Pons (tissue), 1 donor: Measurements from ENCODE around the gene HYAL3.

ENCODE experiments used
- DNase-seq: peaks from one replicate; pipeline ENCODE4 v3.0.0-alpha.2; 2016; ENCODE audit warnings: low spot score

HYAL3 gene

GRCh38 chr3:50298836-50299637, at the start of gene HYAL3, which contains the start of gene NAA80:
Gene HYAL3, minus strand, starts transcription at chr3:50299405. Its CDS starts 3,803 bp downstream, at chr3:50295602.
Gene NAA80, minus strand, starts transcription at chr3:50299405. Its CDS starts 1,942 bp downstream, at chr3:50297463.
- DNase-seq, result peak; percentile 100

- peak; percentile 66 for DNase-seq
Measured at GRCh38 chr3:50347187-50347813, 48.1 kb upstream of the HYAL3 start.

GRCh38 chr3:50345586-50346234, 46.5 kb upstream of the HYAL3 start, which contains the start of gene ZMYND10:
Gene ZMYND10, minus strand, starts transcription at chr3:50345732. Its CDS starts 153 bp downstream, at chr3:50345579.
- no peak for DNase-seq

- DNase-seq, result no peak
Measured at GRCh38 chr3:50345008-50345407, 45.8 kb upstream of the HYAL3 start.

GRCh38 chr3:50342813-50343633, 43.8 kb upstream of the HYAL3 start:
- no peak for DNase-seq

- no peak for DNase-seq
Measured at GRCh38 chr3:50341996-50342650, 42.9 kb upstream of the HYAL3 start.

- DNase-seq, result no peak
Measured at GRCh38 chr3:50341537-50341936, 42.3 kb upstream of the HYAL3 start.

GRCh38 chr3:50340448-50341329, 41.5 kb upstream of the HYAL3 start, which contains the start of gene RASSF1:
Gene RASSF1, minus strand, starts transcription at chr3:50340836. Its CDS starts 31 bp downstream, at chr3:50340805.
- DNase-seq, result no peak

- no peak for DNase-seq
Measured at GRCh38 chr3:50340147-50340447, 40.9 kb upstream of the HYAL3 start.

GRCh38 chr3:50339485-50340146, 40.4 kb upstream of the HYAL3 start:
- DNase-seq, result no peak

- DNase-seq, result peak; percentile 36
Measured at GRCh38 chr3:50338965-50339364, 39.8 kb upstream of the HYAL3 start.

- DNase-seq, result peak; percentile 97
Measured at GRCh38 chr3:50337175-50337861, 38.1 kb upstream of the HYAL3 start.

- peak; percentile 26 for DNase-seq
Measured at GRCh38 chr3:50336452-50337174, 37.4 kb upstream of the HYAL3 start.

GRCh38 chr3:50334339-50335075, 35.3 kb upstream of the HYAL3 start:
- DNase-seq, result no peak

- no peak for DNase-seq
Measured at GRCh38 chr3:50333744-50334328, 34.6 kb upstream of the HYAL3 start.

GRCh38 chr3:50331364-50331907, 32.2 kb upstream of the HYAL3 start:
- DNase-seq, result no peak

GRCh38 chr3:50330330-50330729, 31.1 kb upstream of the HYAL3 start:
- DNase-seq, result no peak
